CD4-positive, CD25-positive, alpha-beta regulatory T cell (primary cell): ENCODE measurements around the gene RDH5. TPM values are rescaled to one million over a fixed set of nuclear protein-coding genes. Genes with fewer than 3 reads are reported as not detected.
A peak's percentile ranks its signal among the peaks of the same experiment; 100 is the strongest.

Experiments
- ATAC-seq, 2 donors: fragments of 150-1000 bp; cut with Tn5 transposase; one replicate each; pipeline ENCODE4 v1.10.0; 2021; ENCODE audit warnings: low read depth in 2 of 2, moderate number of reproducible peaks in 2 of 2, moderate library complexity in 1 of 2
- DNase-seq, 3 donors: peaks; one replicate each; pipeline versions ENCODE4 v3.0.0 to v3.0.0-alpha.2; 2012 to 2022; ENCODE audit warnings: mixed read lengths in 1 of 3
- H3K27ac ChIP-seq: one replicate; pipeline ENCODE4 v1.7.0; 2013; ENCODE audit warnings: mild to moderate bottlenecking, low read length; ENCODE audit not compliant: insufficient read depth, poor library complexity, severe bottlenecking
- H3K27me3 ChIP-seq: one replicate; pipeline ENCODE4 v1.7.0; 2013; ENCODE audit warnings: low read length; ENCODE audit not compliant: control insufficient read depth, insufficient read depth
- H3K36me3 ChIP-seq: one replicate; pipeline ENCODE4 v1.7.0; 2013; ENCODE audit warnings: mild to moderate bottlenecking, low read length, moderate library complexity; ENCODE audit not compliant: control insufficient read depth, insufficient read depth
- H3K4me1 ChIP-seq: 2 replicates; pipeline ENCODE4 v1.7.0; 2013; ENCODE audit warnings: mild to moderate bottlenecking, low read length; ENCODE audit not compliant: insufficient read depth, control insufficient read depth, poor library complexity, severe bottlenecking
- H3K4me3 ChIP-seq: one replicate; pipeline ENCODE4 v1.7.0; 2013; ENCODE audit warnings: low read depth, mild to moderate bottlenecking, low read length, moderate library complexity
- H3K9me3 ChIP-seq, 2 experiments: 1 replicate in 1 of 2; 2 replicates in 1 of 2; pipeline ENCODE4 v1.7.0; 2013; ENCODE audit warnings: low read length in 2 of 2, mild to moderate bottlenecking in 1 of 2, moderate library complexity in 1 of 2; ENCODE audit not compliant: control insufficient read depth in 2 of 2
- H3K27ac Mint-ChIP-seq, 3 donors: one replicate each; pipeline ENCODE4 v1.8.0; 2020 to 2022; ENCODE audit warnings: mild to moderate bottlenecking in 3 of 3, mixed read lengths in 3 of 3, moderate library complexity in 2 of 3
- H3K27me3 Mint-ChIP-seq: one replicate; pipeline ENCODE4 v1.8.0; 2022; ENCODE audit warnings: mild to moderate bottlenecking, mixed read lengths
- H3K36me3 Mint-ChIP-seq: one replicate; pipeline ENCODE4 v1.8.0; 2020; ENCODE audit warnings: mixed read lengths
- H3K4me1 Mint-ChIP-seq, 4 donors: one replicate each; pipeline ENCODE4 v1.8.0; 2020 to 2022; ENCODE audit warnings: mixed read lengths in 4 of 4, mild to moderate bottlenecking in 1 of 4
- H3K4me3 Mint-ChIP-seq, 4 donors: one replicate each; pipeline ENCODE4 v1.8.0; 2020 to 2022; ENCODE audit warnings: mild to moderate bottlenecking in 4 of 4, mixed read lengths in 4 of 4, moderate library complexity in 3 of 4
- H3K9me3 Mint-ChIP-seq, 7 donors: one replicate each; pipeline ENCODE4 v1.8.0; 2020 to 2022; ENCODE audit warnings: mixed read lengths in 7 of 7, mild to moderate bottlenecking in 3 of 7, moderate library complexity in 2 of 7
- polyA plus RNA-seq, 4 donors: library from polyadenylated mRNA; unstranded; fragments of 300-500 nt; fragmentation: Illumina TruSeq; gene quantifications; one replicate each; pipeline ENCODE4 v1.2.3, GENCODE V29; 2021
- total RNA-seq: library from RNA; stranded (reverse); gene quantifications from one replicate; pipeline ENCODE4 v1.2.3, GENCODE V29; 2022

The RDH5 gene
- total and polyA plus RNA-seq, 5 donors from 2014 or later, result 0.94 to 10.1 (median 1.5) TPM

- no peak overlapping the region for H3K4me3 ChIP-seq
- H3K27ac ChIP-seq, result no peak overlapping the region
- peaks cover 23% of the 10 kb centered on the region for H3K36me3 Mint-ChIP-seq
- peaks cover 8 to 12% (median 11%) of the 10 kb centered on the region in 4 donors for H3K4me1 Mint-ChIP-seq
- peak overlapping the region in 1 of 3 donors; percentile 58 for H3K27ac Mint-ChIP-seq
- peaks cover 37% of the 10 kb centered on the region for H3K36me3 ChIP-seq
- peaks cover 0 to 2% (median 0%) of the 10 kb centered on the region in 7 donors for H3K9me3 Mint-ChIP-seq
- H3K27me3 ChIP-seq, result no peaks in the 10 kb centered on the region
- no peaks in the 10 kb centered on the region for H3K9me3 ChIP-seq
- no peak overlapping the region for H3K4me3 Mint-ChIP-seq
- H3K4me1 ChIP-seq, result no peaks in the 10 kb centered on the region
- no peaks in the 10 kb centered on the region for H3K27me3 Mint-ChIP-seq
- DNase-seq (no peak), ATAC-seq (no peak)
Observed at GRCh38 chr12:55767156-55767555, 47.0 kb downstream of the RDH5 start.

GRCh38 chr12:55771736-55772135 lies 51.5 kb downstream of the RDH5 start:
- Histone ChIP-seq H3K36me3 (peaks cover 41% of the 10 kb centered on the region), H3K4me3 (no peak overlapping the region), H3K27ac (no peak overlapping the region), H3K4me1 (no peaks in the 10 kb centered on the region), H3K9me3 (no peaks in the 10 kb centered on the region), H3K27me3 (no peaks in the 10 kb centered on the region)
- Mint-ChIP-seq H3K27me3 (no peaks in the 10 kb centered on the region), H3K4me3 (no peak overlapping the region), H3K27ac (peak overlapping the region; percentile 16 to 42 (median 40)), H3K9me3 (peaks cover 0 to 2% (median 0%) of the 10 kb centered on the region in 7 donors), H3K36me3 (peaks cover 20% of the 10 kb centered on the region), H3K4me1 (peaks cover 14 to 18% (median 14%) of the 10 kb centered on the region in 4 donors)
- no peak for DNase-seq
- ATAC-seq, result no peak

Other genes starting within 250 kb of the RDH5 start
- gene OR6C68, start 228.0 kb upstream of the RDH5 start, total RNA-seq, result not detected
- not detected for gene OR6C68, start 228.0 kb upstream of the RDH5 start, polyA plus RNA-seq
- not detected for gene OR6C4, start 170.8 kb upstream of the RDH5 start, total RNA-seq
- gene OR6C4, start 170.8 kb upstream of the RDH5 start, polyA plus RNA-seq, result not detected
- 0.25 TPM for gene OR2AP1, start 147.9 kb upstream of the RDH5 start, total RNA-seq
- gene OR2AP1, start 147.9 kb upstream of the RDH5 start, polyA plus RNA-seq, result not detected
- not detected for gene OR10P1, start 83.5 kb upstream of the RDH5 start, total RNA-seq
- not detected for gene OR10P1, start 83.5 kb upstream of the RDH5 start, polyA plus RNA-seq
- gene ITGA7, start 12.5 kb upstream of the RDH5 start, total RNA-seq, result 0.76 TPM
- gene ITGA7, start 12.5 kb upstream of the RDH5 start, polyA plus RNA-seq, result under 1 TPM in 1 of 4 donors, not detected in 3; 0.29 TPM
- gene BLOC1S1, start 4.3 kb upstream of the RDH5 start, total RNA-seq, result 60.1 TPM
- gene BLOC1S1, start 4.3 kb upstream of the RDH5 start, polyA plus RNA-seq, result 100 to 1,000 TPM in 3 of 4 donors, 10 to 100 TPM in 1; 83.6 to 128 (median 112) TPM
- gene CD63, start 8.6 kb downstream of the RDH5 start, total RNA-seq, result 46.4 TPM
- 100 to 1,000 TPM; 145 to 205 (median 180) TPM for gene CD63, start 8.6 kb downstream of the RDH5 start, polyA plus RNA-seq
- 7.4 TPM for gene GDF11, start 22.7 kb downstream of the RDH5 start, total RNA-seq
- 1 to 10 TPM in 1 of 4 donors, under 1 TPM in 3; 0.56 to 1.2 (median 0.66) TPM for gene GDF11, start 22.7 kb downstream of the RDH5 start, polyA plus RNA-seq
- gene SARNP, start 97.3 kb downstream of the RDH5 start, total RNA-seq, result 49.3 TPM
- gene SARNP, start 97.3 kb downstream of the RDH5 start, polyA plus RNA-seq, result 100 to 1,000 TPM; 109 to 159 (median 134) TPM
- 17.8 TPM for gene ORMDL2, start 97.6 kb downstream of the RDH5 start, total RNA-seq
- 100 to 1,000 TPM; 132 to 199 (median 140) TPM for gene ORMDL2, start 97.6 kb downstream of the RDH5 start, polyA plus RNA-seq
- gene DNAJC14, start 109.2 kb downstream of the RDH5 start, total RNA-seq, result 19.7 TPM
- gene DNAJC14, start 109.2 kb downstream of the RDH5 start, polyA plus RNA-seq, result 10 to 100 TPM; 38.3 to 43.0 (median 42.3) TPM
- gene MMP19, start 122.5 kb downstream of the RDH5 start, total RNA-seq, result not detected
- not detected for gene MMP19, start 122.5 kb downstream of the RDH5 start, polyA plus RNA-seq
- 34.0 TPM for gene PYM1, start 207.5 kb downstream of the RDH5 start, total RNA-seq
- gene PYM1, start 207.5 kb downstream of the RDH5 start, polyA plus RNA-seq, result 100 to 1,000 TPM in 3 of 4 donors, 10 to 100 TPM in 1; 99.3 to 123 (median 114) TPM
- gene DGKA, start 210.8 kb downstream of the RDH5 start, total RNA-seq, result 1,086 TPM
- gene DGKA, start 210.8 kb downstream of the RDH5 start, polyA plus RNA-seq, result 100 to 1,000 TPM; 225 to 284 (median 253) TPM
- 0.69 TPM for gene PMEL, start 245.6 kb downstream of the RDH5 start, total RNA-seq
- under 1 TPM in 3 of 4 donors, not detected in 1; 0.52 to 0.86 (median 0.57) TPM for gene PMEL, start 245.6 kb downstream of the RDH5 start, polyA plus RNA-seq
- gene CDK2, start 246.4 kb downstream of the RDH5 start, total RNA-seq, result 28.0 TPM
- 10 to 100 TPM in 2 of 4 donors, 1 to 10 TPM in 2; 8.4 to 12.6 (median 10.0) TPM for gene CDK2, start 246.4 kb downstream of the RDH5 start, polyA plus RNA-seq